ENCODE results near the gene CRYBA1.

The CRYBA1 gene

GRCh38 chr17:29212094-29212631 is 34.5 kb upstream of the CRYBA1 start:
- TF ChIP-seq CTCF (IDR thresholded peaks at IDR 0.05; ENCODE audit: extremely low read depth, insufficient read depth, missing control alignments): no peak
- in situ Hi-C loops (cut with MboI; ENCODE audit: low pct_unique_long_range_greater_than_20kb, low sequenced_read_pairs, unreplicated experiment): no loop called here
- no peak for DNase-seq (ENCODE audit: low spot score)

- in situ Hi-C loops (cut with MboI; ENCODE audit: low pct_unique_long_range_greater_than_20kb, low sequenced_read_pairs, unreplicated experiment): no loop called here
- no peak for DNase-seq (ENCODE audit: low spot score)
- no peak for TF ChIP-seq CTCF (IDR thresholded peaks at IDR 0.05; ENCODE audit: extremely low read depth, insufficient read depth, missing control alignments)
Observed at GRCh38 chr17:29212681-29213121, 34.0 kb upstream of the CRYBA1 start.

GRCh38 chr17:29214215-29215146 is 32.2 kb upstream of the CRYBA1 start:
- DNase-seq (ENCODE audit: low spot score): no peak
- TF ChIP-seq CTCF (IDR thresholded peaks at IDR 0.05; ENCODE audit: extremely low read depth, insufficient read depth, missing control alignments): no peak
- in situ Hi-C loops (cut with MboI; ENCODE audit: low pct_unique_long_range_greater_than_20kb, low sequenced_read_pairs, unreplicated experiment): no loop called here

- TF ChIP-seq CTCF (IDR thresholded peaks at IDR 0.05; ENCODE audit: extremely low read depth, insufficient read depth, missing control alignments): no peak
- DNase-seq (ENCODE audit: low spot score): no peak
- in situ Hi-C loops (cut with MboI; ENCODE audit: low pct_unique_long_range_greater_than_20kb, low sequenced_read_pairs, unreplicated experiment): no loop called here
Observed at GRCh38 chr17:29215174-29215573, 31.5 kb upstream of the CRYBA1 start.

GRCh38 chr17:29215717-29216116 is 30.9 kb upstream of the CRYBA1 start:
- TF ChIP-seq CTCF (IDR thresholded peaks at IDR 0.05; ENCODE audit: extremely low read depth, insufficient read depth, missing control alignments): no peak
- no peak for DNase-seq (ENCODE audit: low spot score)
- in situ Hi-C loops (cut with MboI; ENCODE audit: low pct_unique_long_range_greater_than_20kb, low sequenced_read_pairs, unreplicated experiment): no loop called here

GRCh38 chr17:29216181-29216580 is 30.5 kb upstream of the CRYBA1 start:
- DNase-seq (ENCODE audit: low spot score): no peak
- no peak for TF ChIP-seq CTCF (IDR thresholded peaks at IDR 0.05; ENCODE audit: extremely low read depth, insufficient read depth, missing control alignments)
- in situ Hi-C loops (cut with MboI; ENCODE audit: low pct_unique_long_range_greater_than_20kb, low sequenced_read_pairs, unreplicated experiment): no loop called here
